K562 (cell line): ENCODE results near the gene KCNAB2. TPM values are rescaled to one million over a fixed set of nuclear protein-coding genes. Genes with fewer than 3 reads are reported as not detected.
A peak's percentile ranks its signal among the peaks of the same experiment; 100 is the strongest.

ENCODE experiments used
- ARID2 ChIP-seq: fragments of 450-650 bp; IDR thresholded peaks from 2 replicates; pipeline ENCODE4 v1.6.1; 2017; ENCODE audit warnings: antibody characterized with exemption, mild to moderate bottlenecking
- ARID3B ChIP-seq: fragments of 250-450 bp; sonication (Bioruptor Pico); IDR thresholded peaks from 2 replicates; pipeline ENCODE4 v1.4.0; 2020; ENCODE audit warnings: borderline replicate concordance
- HNRNPL ChIP-seq: fragments of 200-400 bp; formaldehyde crosslinking; IDR thresholded peaks from 2 replicates; pipeline ENCODE4 v1.6.1; 2017; ENCODE audit warnings: low read depth, mild to moderate bottlenecking, low read length
- MEIS2 ChIP-seq: fragments of 450-650 bp; IDR thresholded peaks from 2 replicates; pipeline ENCODE4 v1.6.1; 2014; ENCODE audit warnings: mild to moderate bottlenecking; ENCODE audit not compliant: partially characterized antibody
- PRPF4 ChIP-seq: fragments of 200-400 bp; formaldehyde crosslinking; IDR thresholded peaks from one replicate; pipeline ENCODE4 v1.6.1; 2017; ENCODE audit warnings: low read length, low read depth, mild to moderate bottlenecking; ENCODE audit not compliant: insufficient read depth, poor library complexity, severe bottlenecking
- RBM15 ChIP-seq: fragments of 200-400 bp; formaldehyde crosslinking; IDR thresholded peaks from 2 replicates; pipeline ENCODE4 v1.6.1; 2018; ENCODE audit warnings: mild to moderate bottlenecking, low read length, moderate library complexity; ENCODE audit not compliant: insufficient read depth
- RFX1 ChIP-seq: fragments of 450-650 bp; IDR thresholded peaks from 2 replicates; pipeline ENCODE4 v1.6.1; 2016; ENCODE audit warnings: mild to moderate bottlenecking, moderate library complexity
- RHOXF2B ChIP-seq: fragments of 250-450 bp; sonication (Bioruptor Pico); conservative IDR thresholded peaks from 2 replicates; pipeline ENCODE4 v1.5.1; 2021
- STAG1 ChIP-seq: sonication (generic); formaldehyde crosslinking; IDR thresholded peaks from 2 replicates; pipeline ENCODE4 v1.5.0; 2020; ENCODE audit warnings: missing genetic modification reagents, borderline replicate concordance
- ZBTB11 ChIP-seq, 3 experiments: fragments of 200-800 bp in 1 of 3; fragments of 250-450 bp in 1 of 3; fragments of 450-650 bp in 1 of 3; sonication (Bioruptor Pico) in 1 of 3; sonication (Bioruptor generic) in 1 of 3; formaldehyde crosslinking in 1 of 3; IDR thresholded peaks; 2 replicates each; pipeline versions ENCODE4 v1.6.1 to v1.8.0; 2016 to 2022; ENCODE audit warnings: mild to moderate bottlenecking in 2 of 3, missing genetic modification characterization in 2 of 3, missing compliant biosample characterization in 1 of 3, moderate library complexity in 1 of 3
- ZNF316 ChIP-seq: fragments of 450-650 bp; IDR thresholded peaks from 2 replicates; pipeline ENCODE4 v1.6.1; 2016
- ZNF780A ChIP-seq: fragments of 250-450 bp; sonication (Bioruptor Pico); IDR thresholded peaks from 2 replicates; pipeline ENCODE4 v1.5.0; 2021; ENCODE audit warnings: mild to moderate bottlenecking
- ZNF79 ChIP-seq: fragments of 250-450 bp; sonication (Bioruptor Pico); IDR thresholded peaks from 2 replicates; pipeline ENCODE4 v1.4.0; 2020; ENCODE audit warnings: low read depth, mild to moderate bottlenecking, moderate library complexity
- ZZZ3 ChIP-seq: fragments of 450-650 bp; IDR thresholded peaks from 2 replicates; pipeline ENCODE4 v1.6.1; 2016; ENCODE audit warnings: antibody characterized with exemption, mild to moderate bottlenecking, moderate library complexity
- polyA plus RNA-seq, 8 experiments: library from polyadenylated mRNA; depleted of rRNA in 4 of 8; stranded (reverse) in 5 of 8; unstranded in 3 of 8; fragments of >200 nt; fragmentation: Nextera tagmentation in 2 of 8; fragmentation: Illumina TruSeq in 1 of 8; extraction: Ambion mirVana in 2 of 8; extraction: Trizol in 1 of 8; gene quantifications; 2 replicates each; pipeline versions ENCODE4 v1.2.1 to v1.2.3, GENCODE V29; 2011 to 2014; ENCODE audit warnings: inconsistent platforms in 1 of 8, missing spikeins in 1 of 8
- total RNA-seq, 7 experiments: library from RNA; depleted of rRNA in 6 of 7; stranded (reverse); fragments of >200 nt in 6 of 7; fragmentation: Illumina TruSeq in 2 of 7; extraction: Trizol in 2 of 7; gene quantifications; 2 replicates each; pipeline versions ENCODE4 v1.2.1 to v1.2.3, GENCODE V29; 2011 to 2021; ENCODE audit warnings: low replicate concordance in 1 of 7
- TF ChIP-seq, protein P1 (sequence below): sonication (generic); formaldehyde crosslinking; IDR thresholded peaks from 2 replicates; pipeline ENCODE4 v1.8.0; 2022; ENCODE audit warnings: mild to moderate bottlenecking, missing genetic modification reagents
- TF ChIP-seq, protein P2 (sequence below): fragments of 250-450 bp; sonication (Bioruptor Pico); IDR thresholded peaks from 2 replicates; pipeline ENCODE4 v1.8.0; 2021; ENCODE audit warnings: moderate library complexity, mild to moderate bottlenecking, inconsistent platforms
- TF ChIP-seq, protein P3 (sequence below): sonication (generic); IDR thresholded peaks from 2 replicates; pipeline ENCODE4 v1.6.1; 2016

The KCNAB2 gene
- total and polyA plus RNA-seq, 9 of the 15 experiments (the other 6 are each of a cell fraction or from before 2014, with no cell fraction given), result 1.8 to 15.8 (median 7.1) TPM

GRCh38 chr1:6041432-6042062 lies 4.1 kb upstream of the KCNAB2 start (continued):
- TF ChIP-seq ZBTB11 (CRISPR knock-in tag; IDR thresholded peaks at IDR 0.05) (0 out of 6 replicates have a peak, but pooled peaks of 1 of the 3 experiments have one; percentile 32), ARID3B (CRISPR knock-in tag) (no peak), ZNF780A (CRISPR knock-in tag) (no peak), ARID2 (no peak), STAG1 (CRISPR knock-in tag) (peak; percentile 73; the same call in 1 of the 2 replicates), RBM15 (no peak), MEIS2 (no peak), HNRNPL (peak; percentile 42; the same call in 1 of the 2 replicates), ZNF79 (CRISPR knock-in tag) (no peak), RFX1 (no peak), PRPF4 (no peak), ZZZ3 (no peak), ZNF316 (no peak), RHOXF2B (CRISPR knock-in tag) (no peak)
- TF ChIP-seq, protein P1, sequence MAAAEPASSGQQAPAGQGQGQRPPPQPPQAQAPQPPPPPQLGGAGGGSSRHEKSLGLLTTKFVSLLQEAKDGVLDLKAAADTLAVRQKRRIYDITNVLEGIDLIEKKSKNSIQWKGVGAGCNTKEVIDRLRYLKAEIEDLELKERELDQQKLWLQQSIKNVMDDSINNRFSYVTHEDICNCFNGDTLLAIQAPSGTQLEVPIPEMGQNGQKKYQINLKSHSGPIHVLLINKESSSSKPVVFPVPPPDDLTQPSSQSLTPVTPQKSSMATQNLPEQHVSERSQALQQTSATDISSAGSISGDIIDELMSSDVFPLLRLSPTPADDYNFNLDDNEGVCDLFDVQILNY (CRISPR knock-in tag), result no peak
- TF ChIP-seq, protein P2, sequence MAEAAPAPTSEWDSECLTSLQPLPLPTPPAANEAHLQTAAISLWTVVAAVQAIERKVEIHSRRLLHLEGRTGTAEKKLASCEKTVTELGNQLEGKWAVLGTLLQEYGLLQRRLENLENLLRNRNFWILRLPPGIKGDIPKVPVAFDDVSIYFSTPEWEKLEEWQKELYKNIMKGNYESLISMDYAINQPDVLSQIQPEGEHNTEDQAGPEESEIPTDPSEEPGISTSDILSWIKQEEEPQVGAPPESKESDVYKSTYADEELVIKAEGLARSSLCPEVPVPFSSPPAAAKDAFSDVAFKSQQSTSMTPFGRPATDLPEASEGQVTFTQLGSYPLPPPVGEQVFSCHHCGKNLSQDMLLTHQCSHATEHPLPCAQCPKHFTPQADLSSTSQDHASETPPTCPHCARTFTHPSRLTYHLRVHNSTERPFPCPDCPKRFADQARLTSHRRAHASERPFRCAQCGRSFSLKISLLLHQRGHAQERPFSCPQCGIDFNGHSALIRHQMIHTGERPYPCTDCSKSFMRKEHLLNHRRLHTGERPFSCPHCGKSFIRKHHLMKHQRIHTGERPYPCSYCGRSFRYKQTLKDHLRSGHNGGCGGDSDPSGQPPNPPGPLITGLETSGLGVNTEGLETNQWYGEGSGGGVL (CRISPR knock-in tag), result no peak
- TF ChIP-seq, protein P3, sequence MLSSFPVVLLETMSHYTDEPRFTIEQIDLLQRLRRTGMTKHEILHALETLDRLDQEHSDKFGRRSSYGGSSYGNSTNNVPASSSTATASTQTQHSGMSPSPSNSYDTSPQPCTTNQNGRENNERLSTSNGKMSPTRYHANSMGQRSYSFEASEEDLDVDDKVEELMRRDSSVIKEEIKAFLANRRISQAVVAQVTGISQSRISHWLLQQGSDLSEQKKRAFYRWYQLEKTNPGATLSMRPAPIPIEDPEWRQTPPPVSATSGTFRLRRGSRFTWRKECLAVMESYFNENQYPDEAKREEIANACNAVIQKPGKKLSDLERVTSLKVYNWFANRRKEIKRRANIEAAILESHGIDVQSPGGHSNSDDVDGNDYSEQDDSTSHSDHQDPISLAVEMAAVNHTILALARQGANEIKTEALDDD, result no peak
